ENCODE results near the gene BRD1. TPM values are rescaled to one million over a fixed set of nuclear protein-coding genes. Genes with fewer than 3 reads are reported as not detected.
A peak's percentile ranks its signal among the peaks of the same experiment; 100 is the strongest.

The BRD1 gene
- total and polyA plus RNA-seq, 7 donors = 12.6 to 52.6 (median 31.1) TPM

DNA sequence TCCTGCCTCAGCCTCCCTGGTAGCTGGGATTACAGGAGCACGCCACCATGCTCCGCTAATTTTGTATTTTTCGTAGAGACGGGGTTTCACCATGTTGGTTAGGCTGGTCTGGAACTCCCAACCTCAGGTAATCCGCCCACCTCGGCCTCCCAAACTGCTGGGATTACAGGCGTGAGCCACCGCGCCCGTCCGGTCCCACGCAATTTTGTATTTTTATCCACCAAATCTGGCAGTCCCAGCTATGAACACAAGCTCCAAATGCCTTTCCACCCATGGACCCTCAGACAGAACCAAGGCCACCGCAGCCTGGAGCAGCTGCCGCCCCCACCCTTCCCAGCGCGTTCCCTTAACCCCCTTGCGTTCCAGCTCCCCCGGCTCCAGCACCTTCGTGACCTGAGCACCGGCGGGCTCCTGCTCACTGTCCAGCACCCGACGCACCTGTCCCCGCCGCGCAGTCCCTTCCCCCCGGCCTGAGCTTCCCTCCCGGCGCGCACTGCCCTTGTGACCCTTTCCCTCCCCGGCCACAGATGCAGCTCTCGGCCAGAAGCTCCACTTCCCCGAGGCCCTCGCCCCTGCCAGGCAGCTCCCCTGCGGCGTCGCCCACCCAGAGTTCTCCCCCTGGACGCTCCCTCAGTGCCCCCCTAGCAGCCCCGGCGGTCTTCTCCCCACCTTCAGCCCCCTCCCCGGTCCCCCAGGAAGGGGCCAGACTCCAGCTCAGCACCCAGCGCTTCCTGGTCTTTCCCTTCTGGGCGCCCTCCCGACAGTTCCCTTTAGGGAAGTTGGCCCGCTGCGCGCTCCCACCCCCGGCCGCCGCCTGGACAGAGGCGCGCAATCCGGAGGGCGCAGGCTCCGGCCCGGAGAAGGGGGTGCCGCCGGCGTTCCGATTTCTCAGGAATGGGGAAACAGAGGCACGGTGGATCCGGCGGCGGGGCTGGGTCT lies 20.3 kb upstream of the BRD1 start:
- no peak for DNase-seq
- intact Hi-C loops (cut with DNase I) = no loop called here
- TF ChIP-seq POLR2A (IDR thresholded peaks at IDR 0.05) (no peak), POLR2AphosphoS5 (IDR thresholded peaks at IDR 0.05) (no peak), EP300 (IDR thresholded peaks at IDR 0.05) (no peak)
- TF ChIP-seq, protein P1, sequence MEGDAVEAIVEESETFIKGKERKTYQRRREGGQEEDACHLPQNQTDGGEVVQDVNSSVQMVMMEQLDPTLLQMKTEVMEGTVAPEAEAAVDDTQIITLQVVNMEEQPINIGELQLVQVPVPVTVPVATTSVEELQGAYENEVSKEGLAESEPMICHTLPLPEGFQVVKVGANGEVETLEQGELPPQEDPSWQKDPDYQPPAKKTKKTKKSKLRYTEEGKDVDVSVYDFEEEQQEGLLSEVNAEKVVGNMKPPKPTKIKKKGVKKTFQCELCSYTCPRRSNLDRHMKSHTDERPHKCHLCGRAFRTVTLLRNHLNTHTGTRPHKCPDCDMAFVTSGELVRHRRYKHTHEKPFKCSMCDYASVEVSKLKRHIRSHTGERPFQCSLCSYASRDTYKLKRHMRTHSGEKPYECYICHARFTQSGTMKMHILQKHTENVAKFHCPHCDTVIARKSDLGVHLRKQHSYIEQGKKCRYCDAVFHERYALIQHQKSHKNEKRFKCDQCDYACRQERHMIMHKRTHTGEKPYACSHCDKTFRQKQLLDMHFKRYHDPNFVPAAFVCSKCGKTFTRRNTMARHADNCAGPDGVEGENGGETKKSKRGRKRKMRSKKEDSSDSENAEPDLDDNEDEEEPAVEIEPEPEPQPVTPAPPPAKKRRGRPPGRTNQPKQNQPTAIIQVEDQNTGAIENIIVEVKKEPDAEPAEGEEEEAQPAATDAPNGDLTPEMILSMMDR (IDR thresholded peaks at IDR 0.05) = no peak
- Histone ChIP-seq H3K4me3 (peak overlapping the region; percentile 31 to 67 (median 48)), H3K27me3 (peaks cover 16 to 39% (median 26%) of the 10 kb centered on the region in 3 donors), H3K27ac (peak overlapping the region in 2 of 4 donors; percentile 32 to 48), H3K9me3 (no peaks in the 10 kb centered on the region), H3K4me1 (peaks cover 0 to 35% (median 27%) of the 10 kb centered on the region in 4 donors), H3K36me3 (no peaks in the 10 kb centered on the region)
- WGBS, 2 donors = 19 to 24% methylated on average over 64 of the region's 64 CpGs

GRCh38 chr22:49845666-49846459 lies 18.2 kb upstream of the BRD1 start:
- H3K36me3 ChIP-seq = no peaks in the 10 kb centered on the region
- intact Hi-C loops (cut with DNase I) = no loop called here
- H3K4me1 ChIP-seq = peaks cover 0 to 25% (median 23%) of the 10 kb centered on the region in 4 donors
- no peaks in the 10 kb centered on the region for H3K9me3 ChIP-seq
- H3K4me3 ChIP-seq = no peak overlapping the region
- DNase-seq = no peak
- H3K27me3 ChIP-seq = peaks cover 16 to 39% (median 26%) of the 10 kb centered on the region in 3 donors
- no peak overlapping the region for H3K27ac ChIP-seq
- TF ChIP-seq POLR2AphosphoS5 (IDR thresholded peaks at IDR 0.05) (no peak), POLR2A (IDR thresholded peaks at IDR 0.05) (no peak), EP300 (IDR thresholded peaks at IDR 0.05) (no peak)
- TF ChIP-seq, protein P1 (IDR thresholded peaks at IDR 0.05) = no peak
- 77 to 82% methylated on average over 19 of the region's 19 CpGs for WGBS, 2 donors

- Histone ChIP-seq H3K36me3 (no peaks in the 10 kb centered on the region), H3K27me3 (peaks cover 14 to 33% (median 24%) of the 10 kb centered on the region in 3 donors), H3K4me3 (no peak overlapping the region), H3K27ac (no peak overlapping the region), H3K4me1 (peaks cover 0 to 25% (median 23%) of the 10 kb centered on the region in 4 donors), H3K9me3 (no peaks in the 10 kb centered on the region)
- TF ChIP-seq POLR2AphosphoS5 (IDR thresholded peaks at IDR 0.05) (no peak), POLR2A (IDR thresholded peaks at IDR 0.05) (no peak), EP300 (IDR thresholded peaks at IDR 0.05) (no peak)
- TF ChIP-seq, protein P1 (IDR thresholded peaks at IDR 0.05) = no peak
- WGBS, 2 donors = 83 to 86% methylated on average over 16 of the region's 16 CpGs
- intact Hi-C loops (cut with DNase I) = no loop called here
- DNase-seq = no peak
Measured at GRCh38 chr22:49845241-49845640, 17.6 kb upstream of the BRD1 start.

GRCh38 chr22:49838771-49839717 lies 11.4 kb upstream of the BRD1 start:
- H3K27ac ChIP-seq = peak overlapping the region in 1 of 4 donors; percentile 72
- H3K4me1 ChIP-seq = no peaks in the 10 kb centered on the region
- TF ChIP-seq POLR2A (IDR thresholded peaks at IDR 0.05) (no peak), POLR2AphosphoS5 (IDR thresholded peaks at IDR 0.05) (no peak), EP300 (IDR thresholded peaks at IDR 0.05) (no peak)
- TF ChIP-seq, protein P1 (IDR thresholded peaks at IDR 0.05) = no peak
- no peak overlapping the region for H3K4me3 ChIP-seq
- no peaks in the 10 kb centered on the region for H3K27me3 ChIP-seq
- no peaks in the 10 kb centered on the region for H3K36me3 ChIP-seq
- intact Hi-C loops (cut with DNase I) = no loop called here
- DNase-seq = no peak
- no peaks in the 10 kb centered on the region for H3K9me3 ChIP-seq
- WGBS, 2 donors = 53 to 86% methylated on average over 29 of the region's 29 CpGs

Data from sigmoid colon (tissue), 7 donors.